ENCODE measurements around the gene KRTAP9-7.

- TF ChIP-seq, protein P1, sequence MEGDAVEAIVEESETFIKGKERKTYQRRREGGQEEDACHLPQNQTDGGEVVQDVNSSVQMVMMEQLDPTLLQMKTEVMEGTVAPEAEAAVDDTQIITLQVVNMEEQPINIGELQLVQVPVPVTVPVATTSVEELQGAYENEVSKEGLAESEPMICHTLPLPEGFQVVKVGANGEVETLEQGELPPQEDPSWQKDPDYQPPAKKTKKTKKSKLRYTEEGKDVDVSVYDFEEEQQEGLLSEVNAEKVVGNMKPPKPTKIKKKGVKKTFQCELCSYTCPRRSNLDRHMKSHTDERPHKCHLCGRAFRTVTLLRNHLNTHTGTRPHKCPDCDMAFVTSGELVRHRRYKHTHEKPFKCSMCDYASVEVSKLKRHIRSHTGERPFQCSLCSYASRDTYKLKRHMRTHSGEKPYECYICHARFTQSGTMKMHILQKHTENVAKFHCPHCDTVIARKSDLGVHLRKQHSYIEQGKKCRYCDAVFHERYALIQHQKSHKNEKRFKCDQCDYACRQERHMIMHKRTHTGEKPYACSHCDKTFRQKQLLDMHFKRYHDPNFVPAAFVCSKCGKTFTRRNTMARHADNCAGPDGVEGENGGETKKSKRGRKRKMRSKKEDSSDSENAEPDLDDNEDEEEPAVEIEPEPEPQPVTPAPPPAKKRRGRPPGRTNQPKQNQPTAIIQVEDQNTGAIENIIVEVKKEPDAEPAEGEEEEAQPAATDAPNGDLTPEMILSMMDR (IDR thresholded peaks at IDR 0.05): no peak
- no peak for TF ChIP-seq POLR2AphosphoS5 (IDR thresholded peaks at IDR 0.05)
Observed at GRCh38 chr17:41322903-41323895, 47.7 kb downstream of the KRTAP9-7 start.

Data from esophagus muscularis mucosa (tissue), 3 donors.